ENCODE results near the gene TBC1D1.
A peak's percentile ranks its signal among the peaks of the same experiment; 100 is the strongest.

TBC1D1 gene

GRCh38 chr4:38152721-38153386 lies 262.0 kb downstream of the TBC1D1 start:
- no peak for DNase-seq

GRCh38 chr4:38153387-38153760 lies 262.5 kb downstream of the TBC1D1 start:
- no peak for DNase-seq

GRCh38 chr4:38154252-38154651 lies 263.4 kb downstream of the TBC1D1 start:
- no peak for DNase-seq

- DNase-seq, result no peak
Measured at GRCh38 chr4:38154681-38155588, 264.1 kb downstream of the TBC1D1 start.

- DNase-seq, result no peak
Measured at GRCh38 chr4:38155589-38156294, 264.9 kb downstream of the TBC1D1 start.

GRCh38 chr4:38157592-38157991 lies 266.7 kb downstream of the TBC1D1 start:
- no peak for DNase-seq

- peak; percentile 98 for DNase-seq
Measured at GRCh38 chr4:38160487-38161207, 269.8 kb downstream of the TBC1D1 start.

GRCh38 chr4:38161208-38162113 lies 270.6 kb downstream of the TBC1D1 start:
- no peak for DNase-seq

- peak; percentile 61 for DNase-seq
Measured at GRCh38 chr4:38162240-38162784, 271.4 kb downstream of the TBC1D1 start.

- peak; percentile 51 for DNase-seq
Measured at GRCh38 chr4:38163216-38164006, 272.5 kb downstream of the TBC1D1 start.

GRCh38 chr4:38164346-38164745 lies 273.5 kb downstream of the TBC1D1 start:
- DNase-seq, result no peak

- DNase-seq, result no peak
Measured at GRCh38 chr4:38166082-38166481, 275.2 kb downstream of the TBC1D1 start.

GRCh38 chr4:38166768-38167167 lies 275.9 kb downstream of the TBC1D1 start:
- DNase-seq, result no peak

GRCh38 chr4:38167973-38168372 lies 277.1 kb downstream of the TBC1D1 start:
- no peak for DNase-seq

- no peak for DNase-seq
Measured at GRCh38 chr4:38169524-38169923, 278.6 kb downstream of the TBC1D1 start.

- peak; percentile 32 for DNase-seq
Measured at GRCh38 chr4:38170338-38171169, 279.7 kb downstream of the TBC1D1 start.

GRCh38 chr4:38172078-38172477 lies 281.2 kb downstream of the TBC1D1 start:
- no peak for DNase-seq

- DNase-seq, result no peak
Measured at GRCh38 chr4:38173935-38174518, 283.1 kb downstream of the TBC1D1 start.

- peak; percentile 65 for DNase-seq
Measured at GRCh38 chr4:38174801-38175200, 283.9 kb downstream of the TBC1D1 start.
